GM19438 (cell line): ENCODE data around the gene MIPOL1.
"Not testable (repeated sequence)": the region's sequence is repeated elsewhere in the genome, so short reads cannot be mapped to it uniquely, and the experiment has no call there.

Experiments
- ATAC-seq: cut with Tn5 transposase; IDR thresholded peaks from one replicate; pipeline ENCODE4 v1.9.1; 2021; ENCODE audit warnings: low read depth; ENCODE audit not compliant: unreplicated experiment

The MIPOL1 gene

GRCh38 chr14:37376944-37377609 is 179.3 kb downstream of the MIPOL1 start:
- no peak for ATAC-seq

DNA sequence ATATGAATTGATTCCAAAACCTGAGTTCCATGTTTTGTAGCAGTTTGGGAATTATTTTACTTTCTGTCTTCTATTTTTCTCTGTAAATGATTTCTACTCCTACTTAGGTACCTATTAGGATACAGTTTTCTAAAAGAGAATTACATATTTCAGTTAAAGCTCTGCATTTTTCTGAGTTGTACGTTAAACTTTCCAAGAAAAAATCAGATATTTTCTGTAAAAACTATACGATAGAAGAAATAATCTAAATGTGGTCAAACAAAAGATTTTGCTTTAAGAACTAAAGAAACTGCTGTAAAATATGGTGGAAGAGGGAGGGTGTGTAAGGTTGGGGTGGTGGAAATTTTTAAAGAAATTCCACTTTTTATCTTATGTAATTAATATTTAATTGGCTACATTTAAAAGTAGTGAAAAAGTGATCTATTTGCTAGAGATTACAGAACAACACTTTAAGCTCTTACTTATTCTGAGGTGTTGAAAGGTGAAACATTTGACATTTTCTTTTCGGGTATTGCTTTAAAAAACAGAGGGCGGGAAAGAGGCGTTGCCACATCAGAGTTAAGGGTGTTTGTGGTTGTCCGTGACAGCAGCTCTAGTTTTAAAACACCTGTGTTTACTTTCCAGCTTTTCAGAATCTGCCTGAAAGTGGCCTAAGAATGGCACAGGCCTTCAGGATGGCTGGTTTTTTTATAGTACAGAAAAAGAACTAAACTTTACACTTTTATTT is 187.3 kb downstream of the MIPOL1 start:
- no peak for ATAC-seq

- not testable (repeated sequence) for ATAC-seq
Measured at GRCh38 chr14:37397157-37397940, 199.6 kb downstream of the MIPOL1 start.

GRCh38 chr14:37397941-37398215 is 200.1 kb downstream of the MIPOL1 start:
- no peak for ATAC-seq

DNA sequence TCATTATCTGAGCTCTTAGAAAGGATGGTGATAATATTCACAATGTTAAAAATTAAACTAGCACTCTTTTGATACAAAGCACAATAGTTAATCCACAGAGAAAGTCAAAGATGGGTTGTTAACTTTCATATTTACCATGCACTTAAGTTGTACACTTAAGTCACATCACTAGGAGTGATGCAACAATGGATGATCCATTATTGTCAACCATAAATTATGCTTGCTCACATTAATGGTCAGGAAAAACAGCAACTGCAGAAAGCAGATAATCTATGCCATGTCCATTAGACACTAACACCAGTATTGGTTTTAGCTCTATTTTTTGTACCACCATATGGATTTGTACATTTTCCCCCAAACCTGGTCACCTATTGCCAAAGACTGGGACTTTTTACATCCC is 201.8 kb downstream of the MIPOL1 start:
- ATAC-seq = no peak

DNA sequence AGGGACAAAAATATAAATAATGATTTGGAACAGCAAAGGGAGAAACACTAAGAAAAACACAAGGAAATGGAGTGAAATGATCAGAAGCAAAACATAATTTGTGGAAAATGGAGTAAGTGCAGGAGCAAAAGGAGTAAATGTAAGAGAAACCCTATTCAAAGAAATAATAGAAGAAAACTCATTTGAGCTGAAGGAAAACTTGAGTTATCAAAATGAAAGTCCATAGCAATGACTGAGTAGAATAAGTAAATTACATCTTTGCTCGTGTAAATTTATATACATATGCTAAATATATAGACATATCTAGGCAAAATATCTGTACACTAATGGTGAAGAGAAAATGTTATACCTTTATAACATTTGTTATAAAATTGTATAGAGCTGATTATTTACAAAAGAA is 203.4 kb downstream of the MIPOL1 start:
- no peak for ATAC-seq

DNA sequence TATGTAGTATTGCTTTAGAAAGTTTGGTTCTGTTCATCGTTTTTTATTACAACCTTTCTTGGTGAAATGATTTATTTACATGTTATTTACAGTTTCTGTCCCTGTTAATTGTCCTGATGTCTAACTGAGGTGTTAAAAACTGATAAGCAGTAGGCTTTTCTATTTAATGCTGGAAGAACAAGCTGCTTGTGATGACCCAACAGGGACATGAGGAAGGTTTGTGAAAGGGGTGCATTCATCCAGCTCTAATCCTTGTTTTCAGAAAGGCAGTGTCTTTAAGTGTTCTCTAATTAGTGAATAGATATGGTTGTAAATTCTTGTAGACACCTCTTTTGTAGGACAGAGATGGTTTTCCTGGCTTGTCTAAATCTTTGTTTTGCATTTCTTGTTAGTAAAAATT is 205.9 kb downstream of the MIPOL1 start:
- no peak for ATAC-seq

GRCh38 chr14:37406095-37406494 is 208.4 kb downstream of the MIPOL1 start:
- no peak for ATAC-seq

- ATAC-seq = no peak
Measured at GRCh38 chr14:37411079-37411735, 213.5 kb downstream of the MIPOL1 start.

GRCh38 chr14:37413050-37413449 is 215.3 kb downstream of the MIPOL1 start:
- no peak for ATAC-seq

GRCh38 chr14:37413504-37414003 is 215.8 kb downstream of the MIPOL1 start:
- no peak for ATAC-seq

DNA sequence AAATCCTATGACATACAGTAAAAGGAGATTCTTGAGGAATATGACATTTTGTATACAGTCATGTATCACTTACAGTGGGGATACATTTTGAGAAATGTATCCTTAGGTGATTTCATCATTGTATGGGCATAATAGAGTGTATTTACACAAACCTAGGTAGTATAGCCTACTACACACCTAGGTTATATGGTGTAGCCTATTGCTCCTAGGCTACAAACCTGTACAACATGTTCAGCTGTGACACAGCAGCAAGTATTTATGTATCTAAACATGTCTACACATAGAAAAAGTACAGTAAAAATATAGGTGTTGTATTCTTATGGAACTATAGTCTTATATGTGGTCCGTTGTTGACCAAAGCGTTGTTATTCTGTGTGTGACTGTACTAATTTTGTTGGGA is 218.5 kb downstream of the MIPOL1 start:
- ATAC-seq = no peak

GRCh38 chr14:37417151-37417550 is 219.4 kb downstream of the MIPOL1 start:
- ATAC-seq = no peak

GRCh38 chr14:37417833-37418232 is 220.1 kb downstream of the MIPOL1 start:
- no peak for ATAC-seq

DNA sequence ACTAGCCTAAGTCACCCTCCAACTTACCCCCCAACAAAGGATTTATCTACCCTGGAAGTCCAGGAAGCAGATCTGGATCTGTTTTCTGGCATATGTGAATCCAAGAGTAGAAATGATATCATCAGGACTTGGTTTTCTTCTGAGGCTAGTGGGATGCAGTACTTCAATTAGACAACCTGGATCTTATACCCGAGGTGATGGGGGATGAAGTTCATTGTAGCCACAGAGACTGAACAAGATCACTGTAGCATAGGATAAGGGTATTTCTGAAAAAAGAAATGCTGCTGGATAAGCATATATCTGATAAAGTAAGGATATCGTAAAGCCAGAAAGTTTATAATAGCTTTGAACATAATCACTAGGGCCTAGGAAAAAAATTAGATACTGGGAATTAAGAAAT is 222.9 kb downstream of the MIPOL1 start:
- ATAC-seq = no peak

DNA sequence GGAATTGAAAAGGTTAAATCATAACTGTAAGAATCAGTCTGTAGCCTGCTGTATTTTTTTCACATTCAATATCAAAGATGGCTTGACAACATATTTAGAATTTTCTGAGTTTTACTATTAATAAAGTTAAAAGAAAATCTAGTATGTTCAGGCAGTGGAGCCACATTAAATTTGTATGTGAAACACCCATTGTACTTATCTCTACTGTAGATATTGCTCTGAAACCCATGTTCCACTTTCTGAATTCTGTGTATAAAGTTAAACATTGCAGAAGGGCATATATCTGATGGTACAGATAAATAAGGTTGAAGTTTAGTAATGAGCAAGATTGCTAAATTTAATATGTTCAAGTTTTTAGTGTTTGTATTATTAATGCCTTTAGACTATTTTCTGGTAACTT is 224.6 kb downstream of the MIPOL1 start:
- ATAC-seq = no peak

- ATAC-seq = no peak
Measured at GRCh38 chr14:37422748-37423147, 225.0 kb downstream of the MIPOL1 start.

DNA sequence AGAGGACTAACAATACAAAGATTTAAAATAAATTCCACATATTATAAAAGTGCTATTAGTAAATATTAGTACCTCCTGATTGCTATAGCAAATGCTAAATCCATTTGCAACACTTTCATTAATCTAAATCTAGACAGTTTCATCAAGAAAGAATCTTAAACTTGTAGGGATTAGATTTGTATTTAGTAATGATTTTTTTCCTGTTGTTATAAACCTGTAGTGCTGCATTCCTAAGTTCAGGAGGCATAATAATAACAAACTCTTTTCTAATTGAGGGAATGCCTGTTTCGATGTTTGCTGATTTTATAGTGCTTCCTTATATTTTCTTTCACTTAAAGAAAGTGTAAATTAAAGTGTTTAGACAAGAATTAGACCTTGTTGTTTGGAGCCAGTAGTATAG is 231.2 kb downstream of the MIPOL1 start:
- ATAC-seq = no peak

DNA sequence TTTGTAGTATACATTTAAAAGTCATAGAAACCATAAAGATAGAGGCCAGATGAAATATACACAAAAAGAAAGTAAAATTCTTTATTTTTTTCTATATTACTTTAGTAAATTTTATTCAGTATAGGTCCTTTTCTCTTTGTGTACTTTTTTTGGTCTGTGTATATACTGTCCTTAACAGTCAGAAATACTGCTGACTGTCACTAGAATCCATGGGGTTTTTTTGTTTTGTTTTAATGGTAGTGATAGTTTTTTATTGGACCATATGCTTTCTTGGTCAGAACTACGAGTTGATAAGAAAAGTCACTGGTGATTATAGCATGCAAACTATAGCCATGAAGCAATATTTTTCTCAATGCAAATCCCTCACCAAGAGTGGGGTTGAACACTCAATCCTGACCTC is 231.9 kb downstream of the MIPOL1 start:
- ATAC-seq = no peak

GRCh38 chr14:37434867-37435266 is 237.1 kb downstream of the MIPOL1 start:
- no peak for ATAC-seq

GRCh38 chr14:37436519-37436918 is 238.8 kb downstream of the MIPOL1 start:
- ATAC-seq = no peak
